ENCODE results near the gene ZCWPW1.

The ZCWPW1 gene, protein sequence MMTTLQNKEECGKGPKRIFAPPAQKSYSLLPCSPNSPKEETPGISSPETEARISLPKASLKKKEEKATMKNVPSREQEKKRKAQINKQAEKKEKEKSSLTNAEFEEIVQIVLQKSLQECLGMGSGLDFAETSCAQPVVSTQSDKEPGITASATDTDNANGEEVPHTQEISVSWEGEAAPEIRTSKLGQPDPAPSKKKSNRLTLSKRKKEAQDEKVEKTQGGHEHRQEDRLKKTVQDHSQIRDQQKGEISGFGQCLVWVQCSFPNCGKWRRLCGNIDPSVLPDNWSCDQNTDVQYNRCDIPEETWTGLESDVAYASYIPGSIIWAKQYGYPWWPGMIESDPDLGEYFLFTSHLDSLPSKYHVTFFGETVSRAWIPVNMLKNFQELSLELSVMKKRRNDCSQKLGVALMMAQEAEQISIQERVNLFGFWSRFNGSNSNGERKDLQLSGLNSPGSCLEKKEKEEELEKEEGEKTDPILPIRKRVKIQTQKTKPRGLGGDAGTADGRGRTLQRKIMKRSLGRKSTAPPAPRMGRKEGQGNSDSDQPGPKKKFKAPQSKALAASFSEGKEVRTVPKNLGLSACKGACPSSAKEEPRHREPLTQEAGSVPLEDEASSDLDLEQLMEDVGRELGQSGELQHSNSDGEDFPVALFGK

DNA sequence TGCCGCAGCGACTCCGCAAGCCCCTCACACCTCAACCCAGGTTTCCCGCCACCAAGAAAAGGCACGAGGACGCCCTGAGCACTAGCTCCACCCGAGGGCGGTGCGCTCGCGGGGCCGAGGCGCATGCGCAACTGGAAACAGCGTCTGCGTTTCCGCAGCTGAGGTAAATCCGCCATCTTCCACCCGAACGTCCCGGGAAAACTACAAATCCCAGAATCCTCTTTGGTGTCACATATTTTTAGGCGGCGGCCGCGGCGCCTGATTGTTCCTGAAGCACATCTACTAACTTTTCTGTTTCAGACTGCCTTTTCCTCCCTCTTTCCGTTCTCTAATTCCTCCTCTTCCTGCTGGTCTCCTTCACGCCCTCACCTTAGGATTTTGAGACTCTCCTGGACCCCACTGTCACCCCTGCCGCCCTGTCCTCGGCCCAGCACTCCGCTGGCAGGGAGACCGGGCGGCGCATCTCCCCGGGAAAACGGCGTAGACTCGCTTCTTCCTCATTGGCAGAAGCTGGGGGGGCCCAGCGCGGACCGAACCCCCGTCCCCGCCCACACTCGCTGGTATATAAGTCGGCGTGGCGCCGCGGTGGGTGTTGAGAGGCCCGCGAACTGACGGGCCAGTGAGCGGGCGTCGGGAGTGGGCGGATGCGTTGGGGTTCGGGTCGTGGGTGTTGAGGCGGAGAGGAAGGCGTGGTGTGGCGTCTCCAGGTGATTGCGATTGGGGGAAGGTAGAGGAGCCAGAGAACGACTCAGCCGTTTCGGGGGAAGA, at the start of gene ZCWPW1:
Gene ZCWPW1 (minus strand): TSS at position 505 of the 768 bp plus-strand sequence. CDS start 8,054 bp downstream, outside the sequence.
- Mint-ChIP-seq H3K27me3 (no peaks in the 10 kb centered on the region), H3K4me1 (peaks cover 50% of the 10 kb centered on the region), H3K27ac (peak within 1 kb of the TSS; percentile 100), H3K4me3 (peak within 1 kb of the TSS; percentile 87 to 98), H3K9me3 (no peaks in the 10 kb centered on the region)
- ATAC-seq (peak; percentile 62), DNase-seq (peak; percentile 98)

DNA sequence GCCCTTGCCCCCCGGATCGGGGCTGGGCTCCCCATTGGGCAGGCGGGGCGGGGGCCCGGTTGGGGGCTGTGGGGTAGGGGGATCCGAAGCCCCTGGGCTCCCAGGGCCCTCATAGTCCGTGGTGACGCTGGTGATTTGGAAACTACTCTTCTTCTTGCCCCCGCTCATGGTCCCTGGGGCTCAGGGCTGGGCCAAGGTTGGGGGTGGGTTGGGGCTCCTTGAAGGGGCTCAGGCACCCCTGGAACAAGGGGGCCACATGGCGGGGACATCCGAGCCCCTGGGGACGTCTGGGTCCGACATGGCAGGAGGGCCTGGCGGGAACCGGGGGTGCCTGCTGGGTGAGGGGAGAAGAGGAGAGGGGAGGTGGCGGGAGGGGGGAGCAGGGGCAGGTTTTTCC, 49.4 kb upstream of the ZCWPW1 start:
- Mint-ChIP-seq H3K4me1 (peaks cover 57% of the 10 kb centered on the region), H3K27me3 (no peaks in the 10 kb centered on the region), H3K9me3 (no peaks in the 10 kb centered on the region), H3K4me3 (peak overlapping the region; percentile 91 to 97), H3K27ac (peak overlapping the region in 1 of 2 donors; percentile 91)
- DNase-seq = peak in 1 of 2 donors; percentile 38
- ATAC-seq = no peak

DNA sequence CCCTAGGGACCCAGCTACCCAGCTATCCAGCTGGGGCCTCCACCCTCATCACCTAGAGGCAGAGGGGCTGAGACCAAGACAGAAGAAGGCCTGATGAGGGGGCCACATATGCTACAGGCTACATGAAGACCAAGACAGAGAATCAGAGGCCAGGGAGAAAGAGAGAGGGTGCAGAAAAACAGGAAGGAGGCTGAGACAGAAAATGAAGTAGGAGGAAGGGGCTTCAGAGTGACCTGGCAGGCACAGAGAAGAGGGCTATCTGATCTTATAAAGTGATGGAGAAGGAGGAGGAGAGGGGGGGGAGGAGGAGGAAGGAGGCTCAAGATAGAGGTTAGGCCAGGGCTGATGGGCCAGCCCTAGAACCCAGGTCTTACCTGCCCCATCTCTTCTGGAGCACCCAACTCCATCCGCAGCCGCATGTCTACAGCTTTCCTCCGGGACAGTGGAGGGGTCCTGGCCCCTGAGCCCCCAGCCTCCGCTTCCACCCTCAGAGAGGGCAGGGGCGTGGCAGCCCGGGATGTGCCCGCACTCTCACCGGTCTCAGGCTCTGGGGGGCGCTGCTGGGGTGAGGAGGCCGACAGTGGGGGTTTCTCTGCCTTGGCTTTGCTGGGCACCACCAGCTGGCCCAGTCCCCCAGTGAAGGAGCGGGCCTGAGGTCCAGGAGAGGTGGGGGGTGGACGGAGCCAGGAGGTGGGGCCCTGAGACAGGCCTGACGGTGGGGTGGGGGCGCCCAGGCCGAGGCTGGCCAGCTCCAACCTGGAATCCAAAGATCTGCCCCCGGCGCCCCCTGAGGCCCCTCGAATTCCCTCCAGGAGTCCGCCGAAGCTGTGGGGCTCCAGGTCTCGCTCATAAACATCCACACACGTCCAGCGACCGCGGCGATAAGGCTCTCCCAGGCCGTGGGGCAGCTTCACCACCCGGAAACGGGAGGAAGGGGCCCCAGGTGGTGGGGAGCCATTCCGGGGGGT, 48.7 kb upstream of the ZCWPW1 start:
- Mint-ChIP-seq H3K4me1 (peaks cover 57% of the 10 kb centered on the region), H3K4me3 (peak overlapping the region; percentile 91 to 97), H3K9me3 (no peaks in the 10 kb centered on the region), H3K27ac (peak overlapping the region; percentile 86 to 93), H3K27me3 (no peaks in the 10 kb centered on the region)
- DNase-seq (peak; percentile 59 to 69), ATAC-seq (peak; percentile 17)

DNA sequence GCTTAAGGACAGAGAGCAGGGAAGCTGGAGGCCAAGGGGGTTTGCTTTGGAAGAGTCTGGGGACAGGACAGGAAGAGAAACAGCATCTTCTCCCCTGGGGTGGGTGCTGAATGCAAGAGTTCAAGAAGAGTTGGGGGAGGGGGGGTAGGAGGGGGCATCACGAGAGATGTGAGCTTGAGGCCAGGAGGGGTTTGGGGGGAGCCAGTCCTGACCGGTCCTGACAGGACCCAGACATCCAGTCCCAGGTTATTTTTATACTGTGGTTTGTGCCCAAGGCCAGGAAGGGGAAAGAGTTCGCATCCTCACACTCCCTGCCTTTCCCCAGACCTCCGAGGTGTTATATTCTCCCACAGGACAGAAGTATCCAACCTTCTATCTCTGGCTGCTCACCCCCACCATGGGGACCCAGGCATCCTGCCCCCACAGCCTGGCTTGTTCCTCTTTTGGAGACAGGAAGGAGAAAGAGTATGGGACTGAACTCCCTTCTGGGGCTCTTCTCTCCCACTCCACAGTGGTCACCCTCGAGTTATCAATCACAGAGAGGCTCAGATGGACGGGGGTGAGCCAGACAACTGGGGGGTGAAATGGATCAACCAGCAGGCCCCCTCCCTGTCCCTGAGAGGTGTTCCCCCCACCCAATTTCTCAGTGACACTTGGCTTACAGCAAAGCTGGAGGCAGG, 47.7 kb upstream of the ZCWPW1 start:
- H3K27ac Mint-ChIP-seq = peak overlapping the region; percentile 96 to 97
- no peaks in the 10 kb centered on the region for H3K27me3 Mint-ChIP-seq
- H3K4me1 Mint-ChIP-seq = peaks cover 63% of the 10 kb centered on the region
- ATAC-seq (no peak), DNase-seq (no peak)
- no peaks in the 10 kb centered on the region for H3K9me3 Mint-ChIP-seq
- H3K4me3 Mint-ChIP-seq = peak overlapping the region; percentile 91 to 97

DNA sequence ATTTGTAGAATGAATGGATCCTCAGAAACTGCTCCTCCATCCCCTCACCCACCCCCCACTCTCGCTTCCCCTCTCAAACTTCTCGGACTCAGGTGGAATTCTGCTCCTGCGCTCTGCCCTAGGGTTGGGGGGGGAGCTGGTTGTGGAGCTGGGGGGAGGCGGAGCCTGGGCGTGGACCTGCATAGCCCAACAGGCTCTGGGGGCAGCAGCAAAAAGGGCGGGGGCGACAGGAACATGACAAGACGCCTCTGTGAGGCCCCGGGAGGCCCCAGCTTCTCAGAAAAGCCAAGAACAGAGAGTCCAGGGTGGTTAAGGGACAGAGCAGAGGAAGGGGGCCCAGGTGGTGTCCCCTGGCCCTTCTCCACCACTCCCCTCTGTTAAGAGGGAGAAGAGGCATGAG, 47.0 kb upstream of the ZCWPW1 start:
- Mint-ChIP-seq H3K4me3 (peak overlapping the region; percentile 91 to 97), H3K27me3 (no peaks in the 10 kb centered on the region), H3K4me1 (peaks cover 68% of the 10 kb centered on the region), H3K27ac (peak overlapping the region; percentile 96 to 97), H3K9me3 (no peaks in the 10 kb centered on the region)
- no peak for ATAC-seq
- DNase-seq = no peak

DNA sequence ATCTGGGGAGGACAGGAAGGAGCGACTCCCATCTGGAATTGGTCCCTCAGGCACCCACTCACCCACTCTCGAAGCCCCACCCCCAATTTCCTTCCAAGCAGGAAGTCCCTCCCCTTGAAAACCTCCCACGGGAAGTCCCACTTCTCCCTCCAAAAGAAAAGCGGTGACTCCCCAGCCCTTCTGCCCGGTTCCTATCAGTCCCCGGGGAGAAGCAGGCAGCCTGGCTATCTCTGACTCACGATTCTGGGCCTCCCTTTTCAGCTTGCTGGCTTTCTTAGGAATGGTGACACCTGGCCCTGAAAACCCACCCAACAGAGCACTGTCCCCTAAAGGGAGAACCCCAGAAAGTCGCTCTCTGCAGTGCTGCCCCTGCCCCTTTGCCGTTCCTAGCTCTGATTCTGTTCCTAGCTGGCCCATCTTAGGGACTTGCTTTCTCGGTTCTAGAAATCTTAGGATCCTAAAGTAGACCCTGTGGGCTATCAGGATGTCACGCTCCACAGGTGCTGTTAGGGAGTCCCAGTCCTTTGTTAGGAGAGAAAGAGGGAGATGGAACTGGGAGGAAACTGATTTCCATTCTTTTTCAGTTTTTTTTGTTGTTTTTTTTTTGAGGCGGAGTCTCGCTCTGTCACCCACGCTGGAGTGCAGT, 44.5 kb upstream of the ZCWPW1 start:
- H3K4me1 Mint-ChIP-seq = peaks cover 79% of the 10 kb centered on the region
- H3K4me3 Mint-ChIP-seq = peak overlapping the region; percentile 53 to 69

DNA sequence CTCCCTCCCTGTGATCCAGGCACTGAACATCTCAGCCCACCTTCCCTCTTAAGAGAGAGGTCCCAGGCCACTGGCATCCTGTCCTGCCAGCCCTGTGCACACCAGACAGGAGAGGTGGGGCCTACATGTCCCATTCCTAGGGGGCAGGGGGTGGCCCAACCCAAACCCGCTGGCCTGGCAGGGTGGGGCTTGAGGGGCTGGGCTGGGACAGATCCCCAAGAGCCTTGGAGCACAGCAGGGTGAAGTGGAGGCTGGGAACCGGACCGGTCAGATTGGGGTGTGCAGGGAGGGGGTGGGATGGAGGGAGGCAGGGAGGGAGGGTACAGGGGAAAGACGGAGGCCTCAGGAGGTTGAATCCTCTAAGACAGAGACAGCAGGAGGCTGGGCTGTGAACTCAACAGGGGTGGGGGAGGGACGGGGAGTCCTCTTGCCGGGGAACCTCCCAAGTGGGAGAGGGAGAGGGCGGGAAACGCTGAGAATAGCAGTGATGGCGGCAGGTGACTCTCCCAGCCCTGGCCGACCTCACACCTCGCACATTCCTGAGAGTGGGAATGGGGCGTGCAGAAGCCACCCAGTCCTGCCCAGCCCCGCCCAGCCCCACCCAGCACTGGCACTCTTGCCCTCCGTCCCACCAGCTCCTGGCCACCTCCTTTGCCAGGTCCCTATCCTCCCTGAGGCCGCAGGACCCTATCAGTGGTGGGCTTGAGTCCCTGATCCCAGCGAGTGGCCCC, 43.8 kb upstream of the ZCWPW1 start:
- H3K9me3 Mint-ChIP-seq = no peaks in the 10 kb centered on the region

More for the DNA sequence above, 44.5 kb upstream of the ZCWPW1 start:
- H3K27me3 Mint-ChIP-seq = no peaks in the 10 kb centered on the region
- no peaks in the 10 kb centered on the region for H3K9me3 Mint-ChIP-seq
- peak overlapping the region in 1 of 2 donors; percentile 58 for H3K27ac Mint-ChIP-seq
- DNase-seq (no peak), ATAC-seq (no peak)

DNA sequence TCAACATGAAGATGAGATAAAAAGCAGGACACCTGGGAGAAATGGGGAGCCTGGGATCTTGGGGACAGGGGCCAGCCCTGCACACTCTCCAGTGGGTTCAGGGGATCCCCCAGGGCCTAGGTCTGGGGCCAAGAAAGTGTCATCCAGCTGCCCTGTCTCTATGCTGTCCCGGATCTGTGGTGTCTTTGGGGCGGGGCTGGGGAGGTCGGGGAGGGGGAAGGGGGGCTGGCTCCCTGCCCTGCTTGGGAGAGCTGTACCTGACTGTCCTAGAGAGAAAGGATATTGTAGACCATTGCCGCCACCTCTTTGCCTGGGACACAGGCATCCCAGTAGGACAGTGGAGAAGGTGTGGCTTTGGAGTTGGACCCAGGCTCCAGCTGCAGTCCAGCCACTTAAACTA, 42.5 kb upstream of the ZCWPW1 start:
- Mint-ChIP-seq H3K27ac (no peak overlapping the region), H3K4me1 (peaks cover 81% of the 10 kb centered on the region), H3K27me3 (no peaks in the 10 kb centered on the region), H3K9me3 (no peaks in the 10 kb centered on the region), H3K4me3 (no peak overlapping the region)
- ATAC-seq (no peak), DNase-seq (no peak)

More for the DNA sequence above, 43.8 kb upstream of the ZCWPW1 start:
- DNase-seq (no peak), ATAC-seq (no peak)
- no peaks in the 10 kb centered on the region for H3K27me3 Mint-ChIP-seq
- H3K4me1 Mint-ChIP-seq = peaks cover 82% of the 10 kb centered on the region
- H3K4me3 Mint-ChIP-seq = peak overlapping the region in 1 of 2 donors; percentile 53
- H3K27ac Mint-ChIP-seq = no peak overlapping the region

DNA sequence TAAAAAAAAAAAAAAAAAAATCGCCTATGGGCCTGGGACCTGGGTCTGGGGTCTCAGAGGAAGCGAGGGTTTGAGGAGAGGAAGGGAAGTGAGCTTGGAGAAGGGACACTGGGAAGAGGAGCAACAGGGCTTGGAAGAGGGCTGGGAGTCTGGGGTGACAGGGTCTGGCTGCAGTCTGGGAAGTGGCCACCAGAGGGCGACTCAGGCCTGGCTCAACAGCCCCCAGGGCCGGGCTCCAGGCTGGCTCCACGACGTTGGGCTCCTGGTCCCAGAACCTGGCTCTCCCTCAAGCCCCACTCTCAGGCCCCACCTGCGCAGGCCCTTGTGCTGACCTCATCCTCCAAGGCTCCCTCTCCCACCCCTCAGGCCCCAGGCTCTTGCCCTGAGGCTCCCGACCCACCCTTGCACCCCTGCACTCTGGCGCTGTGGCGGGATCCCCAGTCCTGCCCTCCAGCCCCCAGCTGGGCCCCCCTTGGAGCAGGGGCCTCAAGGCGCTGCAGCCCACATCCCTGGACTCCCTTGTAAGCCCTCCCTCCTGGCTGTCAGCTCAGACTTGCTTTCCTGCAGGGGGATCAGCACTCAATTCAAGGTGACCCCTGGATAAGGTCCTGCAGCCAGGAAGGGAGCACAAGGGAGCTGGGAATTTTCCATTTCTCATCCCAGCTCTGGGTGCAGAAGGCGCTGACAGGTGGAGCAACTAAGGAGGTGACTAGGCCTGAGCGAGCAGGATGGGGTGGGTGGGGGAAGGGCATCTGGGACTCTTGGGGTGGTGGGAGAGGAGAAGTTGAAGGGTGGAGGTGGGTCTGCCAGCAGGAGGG, 40.9 kb upstream of the ZCWPW1 start:
- ATAC-seq (peak; percentile 80), DNase-seq (peak; percentile 73 to 75)
- Mint-ChIP-seq H3K4me1 (peaks cover 65% of the 10 kb centered on the region), H3K4me3 (no peak overlapping the region), H3K9me3 (no peaks in the 10 kb centered on the region), H3K27me3 (no peaks in the 10 kb centered on the region), H3K27ac (peak overlapping the region in 1 of 2 donors; percentile 94)

DNA sequence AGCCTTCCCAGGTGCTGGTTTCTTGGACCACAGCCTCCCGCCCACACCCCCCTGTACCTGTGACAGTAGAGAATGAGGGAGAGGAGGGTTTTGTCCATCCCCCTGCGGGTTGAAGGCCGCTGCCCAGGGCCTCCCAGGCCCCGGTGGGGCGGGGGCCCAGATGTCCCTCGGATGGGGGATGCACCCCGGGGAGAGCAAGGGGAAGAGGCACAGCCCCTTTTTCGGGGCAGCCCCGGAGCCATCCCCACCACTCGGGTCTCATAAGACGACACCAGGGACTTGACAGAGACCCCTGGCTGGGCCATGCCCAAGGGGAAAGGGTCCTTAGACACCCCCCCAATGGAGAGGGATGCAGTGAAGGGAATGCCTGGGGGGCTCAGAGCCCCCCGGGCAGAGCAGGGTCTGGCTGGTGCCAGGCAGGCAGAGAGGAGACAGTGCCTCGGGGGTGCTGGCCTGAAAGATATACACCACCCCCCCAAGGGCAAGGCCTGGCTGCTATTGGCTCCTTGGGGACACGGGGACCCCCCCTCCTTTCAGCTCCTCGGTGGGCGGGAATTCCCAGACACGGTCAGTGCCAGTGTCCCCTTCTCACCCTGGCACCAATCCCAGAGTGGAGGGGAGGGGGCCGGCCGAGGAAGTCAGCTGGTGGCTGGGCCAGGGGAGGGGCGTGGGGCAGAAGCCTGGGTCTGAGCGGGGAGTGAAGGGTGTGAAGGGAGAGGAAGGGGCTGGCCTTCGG, 39.3 kb upstream of the ZCWPW1 start:
- Mint-ChIP-seq H3K27me3 (no peaks in the 10 kb centered on the region), H3K4me1 (peaks cover 49% of the 10 kb centered on the region), H3K9me3 (no peaks in the 10 kb centered on the region), H3K27ac (peak overlapping the region in 1 of 2 donors; percentile 27), H3K4me3 (no peak overlapping the region)
- ATAC-seq (no peak), DNase-seq (no peak)

DNA sequence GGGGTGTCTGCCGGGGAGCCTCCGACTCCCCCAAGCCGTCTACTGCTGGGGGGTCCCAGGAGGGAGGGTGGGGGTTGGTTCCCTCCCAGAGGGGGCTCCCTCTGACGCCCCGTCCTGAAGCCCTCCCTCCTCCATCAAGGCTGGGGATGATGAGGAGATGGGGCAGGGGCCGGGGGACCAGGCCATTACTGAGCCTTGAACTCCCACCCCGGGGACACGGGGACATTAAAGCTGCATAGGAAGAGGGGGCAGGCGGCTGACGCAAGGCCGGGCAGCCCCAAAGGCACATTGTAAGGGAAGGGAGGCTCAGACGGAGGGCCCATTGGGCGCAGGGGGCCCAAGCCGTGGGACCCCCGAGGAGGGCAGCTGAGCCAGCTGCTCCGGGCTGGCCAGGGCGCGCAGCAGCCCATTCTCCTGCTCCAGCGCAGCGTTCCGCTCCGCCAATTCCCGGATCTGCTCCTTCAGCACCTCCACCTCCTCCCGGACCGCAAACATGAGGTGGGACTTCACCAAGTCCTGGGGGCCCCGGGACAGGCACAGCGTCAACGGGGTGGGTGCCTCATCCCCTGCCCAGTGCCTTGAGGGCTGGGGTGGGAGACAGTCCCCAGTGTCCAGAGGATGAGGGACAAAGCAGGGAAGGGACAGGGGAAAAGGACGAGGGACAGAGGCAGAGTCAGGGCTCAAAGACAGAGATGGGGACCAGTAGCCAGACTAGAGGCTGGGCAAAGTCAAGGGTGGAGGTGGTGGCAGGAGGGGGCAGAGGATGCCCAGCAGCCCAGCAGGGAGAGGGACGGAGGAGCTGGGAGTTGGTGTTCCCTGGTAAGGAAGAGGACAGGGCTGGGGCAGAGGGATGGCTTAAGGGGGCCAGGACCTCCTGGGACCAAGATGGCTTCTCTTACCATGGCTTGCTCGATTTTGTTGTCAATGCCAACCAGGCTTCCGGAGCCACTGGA, 38.4 kb upstream of the ZCWPW1 start:
- peak; percentile 29 for ATAC-seq
- Mint-ChIP-seq H3K4me1 (peaks cover 40% of the 10 kb centered on the region), H3K27me3 (no peaks in the 10 kb centered on the region), H3K27ac (peak overlapping the region in 1 of 2 donors; percentile 87), H3K4me3 (no peak overlapping the region), H3K9me3 (no peaks in the 10 kb centered on the region)
- no peak for DNase-seq
